ENCODE results near the gene FKBP15. TPM values are rescaled to one million over a fixed set of nuclear protein-coding genes. Genes with fewer than 3 reads are reported as not detected.
A peak's percentile ranks its signal among the peaks of the same experiment; 100 is the strongest.

Gene FKBP15
- total RNA-seq, 1 experiment from 2014 or later, result 17.6 TPM

- no peaks in the 10 kb centered on the region for H3K27me3 ChIP-seq (ENCODE audit: control insufficient read depth, insufficient read depth, low read length)
- POLR2A ChIA-PET, result no interaction called here
- CTCF ChIA-PET, result no interaction called here
- no peaks in the 10 kb centered on the region for H3K4me1 ChIP-seq (ENCODE audit: control insufficient read depth, insufficient read depth, low read length)
- DNase-seq (ENCODE audit: low read depth, low spot score) (peak; percentile 42), ATAC-seq (no peak)
- no TSS peak for BruUV-seq (replicated peaks)
- H3K27ac ChIP-seq (ENCODE audit: low read length), result no peak overlapping the region
- TF ChIP-seq TCF7L2 (IDR thresholded peaks at IDR 0.05; ENCODE audit: low read depth, low read length) (no peak), CTCF (IDR thresholded peaks at IDR 0.05) (no peak), POLR2AphosphoS5 (IDR thresholded peaks at IDR 0.05; ENCODE audit: low read depth, low read length) (no peak), REST (IDR thresholded peaks at IDR 0.05; ENCODE audit: insufficient read depth in 1 of 2, low read depth in 2 of 2, low read length in 1 of 2) (no peak), SIN3A (IDR thresholded peaks at IDR 0.05; ENCODE audit: borderline replicate concordance, insufficient read depth, low read depth, low read length) (no peak)
- no peaks in the 10 kb centered on the region for H3K9me3 ChIP-seq (ENCODE audit: control insufficient read depth, insufficient read depth, low read depth, low read length)
- no peak overlapping the region for H3K4me3 ChIP-seq (ENCODE audit: low read depth in 2 of 2, low read length in 2 of 2)
- intact Hi-C loops (cut with micrococcal nuclease; ENCODE audit: unreplicated experiment), result no loop called here
- peaks cover 12% of the 10 kb centered on the region for H3K36me3 ChIP-seq (ENCODE audit: control insufficient read depth, insufficient read depth, low read length)
- in situ Hi-C loops (cut with HindIII; ENCODE audit: low pct_unique_long_range_greater_than_20kb, low sequenced_read_pairs), result no loop called here
These were observed 33.0 kb downstream of the FKBP15 start for GRCh38 chr9:113187929-113188595.

GRCh38 chr9:113186137-113186755 is 34.8 kb downstream of the FKBP15 start:
- DNase-seq (ENCODE audit: low read depth, low spot score) (no peak), ATAC-seq (no peak)
- TF ChIP-seq POLR2AphosphoS5 (IDR thresholded peaks at IDR 0.05; ENCODE audit: low read depth, low read length) (no peak), SIN3A (IDR thresholded peaks at IDR 0.05; ENCODE audit: borderline replicate concordance, insufficient read depth, low read depth, low read length) (no peak), CTCF (IDR thresholded peaks at IDR 0.05) (no peak), TCF7L2 (IDR thresholded peaks at IDR 0.05; ENCODE audit: low read depth, low read length) (no peak), REST (IDR thresholded peaks at IDR 0.05; ENCODE audit: insufficient read depth in 1 of 2, low read depth in 2 of 2, low read length in 1 of 2) (no peak)
- H3K27ac ChIP-seq (ENCODE audit: low read length), result no peak overlapping the region
- H3K4me1 ChIP-seq (ENCODE audit: control insufficient read depth, insufficient read depth, low read length), result no peaks in the 10 kb centered on the region
- H3K27me3 ChIP-seq (ENCODE audit: control insufficient read depth, insufficient read depth, low read length), result no peaks in the 10 kb centered on the region
- no peak overlapping the region for H3K4me3 ChIP-seq (ENCODE audit: low read depth in 2 of 2, low read length in 2 of 2)
- no TSS peak for BruUV-seq (replicated peaks)
- H3K36me3 ChIP-seq (ENCODE audit: control insufficient read depth, insufficient read depth, low read length), result peaks cover 14% of the 10 kb centered on the region
- CTCF ChIA-PET, result no interaction called here
- in situ Hi-C loops (cut with HindIII; ENCODE audit: low pct_unique_long_range_greater_than_20kb, low sequenced_read_pairs) (no loop called here), intact Hi-C loops (cut with micrococcal nuclease; ENCODE audit: unreplicated experiment) (no loop called here)
- POLR2A ChIA-PET, result no interaction called here
- H3K9me3 ChIP-seq (ENCODE audit: control insufficient read depth, insufficient read depth, low read depth, low read length), result no peaks in the 10 kb centered on the region
